CD8-positive, alpha-beta memory T cell (primary cell): Measurements from ENCODE around the gene PRR29. TPM values are rescaled to one million over a fixed set of nuclear protein-coding genes. Genes with fewer than 3 reads are reported as not detected.
"Not testable (repeated sequence)": the region's sequence is repeated elsewhere in the genome, so short reads cannot be mapped to it uniquely, and the experiment has no call there.

Source experiments
- CTCF ChIA-PET: fragments of 350-600 bp; sonication (Branson Sonifier 250); formaldehyde crosslinking; loops from one replicate; lab custom pipeline; 2021; ENCODE audit warnings: antibody characterized with exemption; lab: Charles Lee
- POLR2A ChIA-PET: fragments of 350-600 bp; sonication (Branson Sonifier 250); formaldehyde crosslinking; loops from one replicate; lab custom pipeline; 2021; ENCODE audit warnings: antibody characterized with exemption; lab: Charles Lee
- DNase-seq, 5 donors: peaks; one replicate each; pipeline versions ENCODE4 v3.0.0 to v3.0.0-alpha.2; 2020 to 2022; ENCODE audit warnings: mixed read lengths in 1 of 5
- H3K27ac ChIP-seq: one replicate; pipeline ENCODE4 v1.7.0; 2013; ENCODE audit warnings: low read depth, mild to moderate bottlenecking, low read length, moderate library complexity
- H3K27me3 ChIP-seq: 2 replicates; pipeline ENCODE4 v1.7.0; 2013; ENCODE audit warnings: low read length, mild to moderate bottlenecking; ENCODE audit not compliant: insufficient read depth, poor library complexity, severe bottlenecking
- H3K36me3 ChIP-seq: 2 replicates; pipeline ENCODE4 v1.7.0; 2013; ENCODE audit warnings: mild to moderate bottlenecking, low read length, moderate library complexity; ENCODE audit not compliant: insufficient read depth
- H3K4me1 ChIP-seq: 2 replicates; pipeline ENCODE4 v1.7.0; 2013; ENCODE audit warnings: mild to moderate bottlenecking, low read length, moderate library complexity; ENCODE audit not compliant: insufficient read depth
- H3K4me3 ChIP-seq: 2 replicates; pipeline ENCODE4 v1.7.0; 2013; ENCODE audit warnings: mild to moderate bottlenecking, low read length
- H3K9me3 ChIP-seq: 2 replicates; pipeline ENCODE4 v1.7.0; 2013; ENCODE audit warnings: mild to moderate bottlenecking, low read length
- H3K27ac Mint-ChIP-seq, 8 donors: one replicate each; pipeline ENCODE4 v1.8.0; 2020 to 2021; ENCODE audit warnings: mixed read lengths in 8 of 8, mild to moderate bottlenecking in 6 of 8, inconsistent platforms in 3 of 8, moderate library complexity in 3 of 8
- H3K27me3 Mint-ChIP-seq, 2 donors: one replicate each; pipeline ENCODE4 v1.8.0; 2020 to 2021; ENCODE audit warnings: mixed read lengths in 2 of 2, mild to moderate bottlenecking in 1 of 2, moderate library complexity in 1 of 2
- H3K36me3 Mint-ChIP-seq, 3 donors: one replicate each; pipeline ENCODE4 v1.8.0; 2020 to 2021; ENCODE audit warnings: mixed read lengths in 3 of 3, inconsistent platforms in 1 of 3, mild to moderate bottlenecking in 1 of 3
- H3K4me1 Mint-ChIP-seq, 3 donors: one replicate each; pipeline ENCODE4 v1.8.0; 2020 to 2021; ENCODE audit warnings: mixed read lengths in 3 of 3, inconsistent platforms in 1 of 3, mild to moderate bottlenecking in 1 of 3
- H3K4me3 Mint-ChIP-seq, 7 donors: one replicate each; pipeline ENCODE4 v1.8.0; 2020 to 2021; ENCODE audit warnings: mixed read lengths in 7 of 7, mild to moderate bottlenecking in 6 of 7, moderate library complexity in 4 of 7, inconsistent platforms in 2 of 7
- H3K9me3 Mint-ChIP-seq, 5 donors: one replicate each; pipeline ENCODE4 v1.8.0; 2020 to 2022; ENCODE audit warnings: mixed read lengths in 5 of 5, mild to moderate bottlenecking in 3 of 5, moderate library complexity in 2 of 5, inconsistent platforms in 1 of 5
- polyA plus RNA-seq: library from polyadenylated mRNA; unstranded; fragments of 300-500 nt; fragmentation: Illumina TruSeq; gene quantifications from one replicate; pipeline ENCODE4 v1.2.3, GENCODE V29; 2021
- total RNA-seq, 2 experiments: library from RNA; stranded (reverse); gene quantifications; one replicate each; pipeline ENCODE4 v1.2.3, GENCODE V29; 2021

The PRR29 gene
- total and polyA plus RNA-seq, 3 experiments from 2014 or later = 0.24 to 4.1 (median 0.51) TPM

DNA sequence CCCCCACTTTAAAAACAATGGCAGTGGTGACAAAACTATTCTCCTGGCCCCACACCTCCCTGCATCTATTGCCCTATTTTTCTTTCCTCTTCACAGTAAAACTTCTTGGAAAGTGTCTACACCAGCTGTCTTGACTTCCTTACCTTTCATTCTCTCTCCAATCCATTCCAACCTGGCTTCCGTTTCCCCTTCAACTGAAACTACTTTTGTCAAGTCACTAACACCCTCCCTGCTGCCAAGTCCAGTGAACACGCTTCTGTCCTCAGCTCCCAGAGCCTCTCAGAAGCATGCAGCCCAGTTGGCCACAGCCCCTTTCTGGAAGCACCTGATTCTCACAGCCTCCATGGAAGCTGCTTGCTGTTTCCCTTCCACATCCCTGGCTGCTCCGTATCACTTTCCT, 21.4 kb upstream of the PRR29 start:
- peaks cover 5 to 9% of the 10 kb centered on the region in 2 donors for H3K27me3 Mint-ChIP-seq
- H3K27ac ChIP-seq = no peak overlapping the region
- H3K27ac Mint-ChIP-seq = no peak overlapping the region
- DNase-seq = no peak
- H3K4me1 ChIP-seq = no peaks in the 10 kb centered on the region
- H3K4me1 Mint-ChIP-seq = peaks cover 0 to 4% (median 0%) of the 10 kb centered on the region in 3 donors
- ChIA-PET POLR2A (no interaction called here), CTCF (interaction anchor here (1.1 to 2.0 kb wide), 2 partner anchors 22 to 44 kb away, joined by 4 to 5 read pairs; partner anchors contain the start of genes ICAM2 and PRR29)
- no peaks in the 10 kb centered on the region for H3K36me3 ChIP-seq
- no peaks in the 10 kb centered on the region for H3K9me3 ChIP-seq
- no peak overlapping the region for H3K4me3 Mint-ChIP-seq
- H3K27me3 ChIP-seq = no peaks in the 10 kb centered on the region
- peaks cover 0 to 2% (median 0%) of the 10 kb centered on the region in 5 donors for H3K9me3 Mint-ChIP-seq
- H3K36me3 Mint-ChIP-seq = peaks cover 0 to 1% (median 0%) of the 10 kb centered on the region in 3 donors
- H3K4me3 ChIP-seq = no peak overlapping the region

DNA sequence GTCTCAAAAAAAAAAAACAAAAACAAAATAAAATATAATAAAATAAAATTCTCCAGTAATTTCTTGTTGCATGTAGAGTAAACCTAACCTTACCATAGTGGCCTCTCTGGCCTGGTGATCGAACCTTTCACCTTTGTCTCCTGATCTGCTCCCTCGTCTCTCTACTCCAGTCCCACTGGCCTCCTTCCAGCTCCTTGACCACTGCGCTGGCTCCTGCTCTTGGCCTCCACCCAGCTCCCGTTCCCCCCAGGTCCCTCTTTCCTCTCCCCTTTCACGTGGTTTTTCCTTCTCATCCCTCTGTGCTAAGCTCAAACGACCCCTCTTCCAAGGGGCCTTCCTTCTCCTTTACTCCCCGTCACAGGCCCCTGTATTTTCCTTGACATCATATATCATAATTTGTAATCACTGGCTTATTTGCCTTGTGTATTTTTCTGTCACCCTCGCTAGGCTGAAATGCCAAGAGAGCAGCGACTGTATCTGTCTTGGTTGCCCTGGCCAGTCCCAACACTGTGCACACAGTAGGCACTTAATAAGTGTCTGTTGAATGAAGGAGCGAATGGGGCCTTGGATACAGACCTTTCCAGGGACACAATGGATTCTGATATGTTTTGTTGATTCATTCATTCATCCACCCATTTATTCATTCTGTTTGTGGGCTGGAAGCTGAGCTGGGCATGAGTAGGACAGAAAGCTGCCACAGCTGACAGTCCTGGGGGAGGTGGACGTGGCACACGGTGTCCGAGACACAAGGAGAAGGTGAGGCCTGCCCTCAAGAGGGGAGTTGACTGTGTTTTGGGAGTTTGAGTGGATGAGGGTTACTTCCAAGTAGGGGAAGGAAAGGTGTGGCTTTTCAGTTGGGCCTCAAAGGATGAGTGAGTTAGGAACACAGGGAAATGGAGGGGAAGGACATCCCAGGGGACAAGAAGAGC, 19.6 kb upstream of the PRR29 start:
- Histone ChIP-seq H3K9me3 (no peaks in the 10 kb centered on the region), H3K4me3 (no peak overlapping the region), H3K27ac (no peak overlapping the region), H3K36me3 (no peaks in the 10 kb centered on the region), H3K4me1 (no peaks in the 10 kb centered on the region), H3K27me3 (no peaks in the 10 kb centered on the region)
- H3K36me3 Mint-ChIP-seq = peaks cover 0 to 11% (median 0%) of the 10 kb centered on the region in 3 donors
- no peak overlapping the region for H3K27ac Mint-ChIP-seq
- DNase-seq = no peak
- peaks cover 5 to 9% of the 10 kb centered on the region in 2 donors for H3K27me3 Mint-ChIP-seq
- ChIA-PET CTCF (interaction anchor here (0.9 to 2.0 kb wide), 5 partner anchors 32 to 59 kb away, joined by 3 to 7 read pairs (median 6); partner anchors contain the start of gene ICAM2), POLR2A (interaction anchor here (0.7 kb wide), 1 partner anchor 42 kb away, joined by 3 read pairs; the partner anchor contains the start of gene ICAM2)
- peaks cover 0 to 8% (median 6%) of the 10 kb centered on the region in 5 donors for H3K9me3 Mint-ChIP-seq
- H3K4me1 Mint-ChIP-seq = peaks cover 0 to 4% (median 0%) of the 10 kb centered on the region in 3 donors
- no peak overlapping the region for H3K4me3 Mint-ChIP-seq

DNA sequence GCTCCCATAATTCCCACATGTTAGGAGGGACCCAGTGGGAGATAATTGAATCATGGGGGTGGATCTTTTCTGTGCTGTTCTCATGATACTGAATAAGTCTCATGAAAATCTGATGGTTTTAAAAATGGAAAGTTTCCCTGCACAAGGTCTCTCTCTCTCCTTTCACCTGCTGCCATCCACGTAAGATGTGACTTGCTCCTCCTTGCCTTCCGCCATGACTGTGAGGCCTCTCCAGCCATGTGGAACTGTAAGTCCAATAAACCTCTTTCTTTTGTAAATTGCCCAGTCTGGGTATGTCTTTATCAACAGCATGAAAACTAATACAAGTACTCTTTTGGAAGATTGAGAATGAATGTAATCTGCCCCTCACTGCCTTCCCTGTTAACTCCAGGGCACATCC, 15.5 kb upstream of the PRR29 start:
- DNase-seq, H3K27ac ChIP-seq, H3K4me3 Mint-ChIP-seq, H3K36me3 ChIP-seq, POLR2A ChIA-PET, H3K4me3 ChIP-seq, H3K9me3 Mint-ChIP-seq, H3K9me3 ChIP-seq, H3K27me3 Mint-ChIP-seq, H3K27me3 ChIP-seq: not testable (repeated sequence)
- Mint-ChIP-seq H3K4me1 (peaks cover 17 to 19% (median 19%) of the 10 kb centered on the region in 3 donors), H3K36me3 (peaks cover 0 to 11% (median 0%) of the 10 kb centered on the region in 3 donors), H3K27ac (peak overlapping the region in 1 of 8 donors; percentile 59)
- H3K4me1 ChIP-seq = peaks cover 11% of the 10 kb centered on the region
- CTCF ChIA-PET = interaction anchor here (2.0 kb wide), 1 partner anchor 18 kb away, joined by 4 read pairs; no protein-coding TSS in a partner anchor

DNA sequence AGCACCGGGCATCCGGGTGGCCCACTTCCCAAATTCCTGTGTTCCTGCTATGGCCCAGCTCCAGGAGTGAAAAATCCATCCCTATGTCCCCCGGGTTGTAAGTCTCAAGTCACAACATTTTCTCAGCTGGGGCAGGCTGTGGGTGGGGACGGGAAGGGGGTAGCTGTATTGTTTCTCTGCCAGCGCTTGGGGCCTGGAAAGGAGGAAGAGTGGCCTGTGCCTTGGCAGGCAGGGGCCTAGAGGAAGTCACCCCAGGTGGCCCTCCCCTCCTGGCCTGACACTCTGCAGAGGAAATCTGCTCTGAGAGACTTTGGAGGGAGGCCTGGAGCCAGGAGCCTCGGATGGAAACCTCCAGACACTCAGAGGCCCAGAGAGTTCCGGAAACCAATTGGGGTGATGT, 14.8 kb upstream of the PRR29 start:
- Histone ChIP-seq H3K9me3 (no peaks in the 10 kb centered on the region), H3K27me3 (no peaks in the 10 kb centered on the region), H3K4me1 (peaks cover 11% of the 10 kb centered on the region), H3K36me3 (no peaks in the 10 kb centered on the region), H3K27ac (no peak overlapping the region), H3K4me3 (no peak overlapping the region)
- H3K9me3 Mint-ChIP-seq = peaks cover 0 to 8% (median 6%) of the 10 kb centered on the region in 5 donors
- ChIA-PET CTCF (interaction anchor here (0.9 to 3.4 kb wide), 3 partner anchors 19 to 64 kb away, joined by 4 to 14 read pairs (median 6); no protein-coding TSS in a partner anchor), POLR2A (no interaction called here)
- peaks cover 0 to 11% (median 0%) of the 10 kb centered on the region in 3 donors for H3K36me3 Mint-ChIP-seq
- H3K4me1 Mint-ChIP-seq = peaks cover 17 to 21% (median 21%) of the 10 kb centered on the region in 3 donors
- DNase-seq = no peak
- no peak overlapping the region for H3K4me3 Mint-ChIP-seq
- no peaks in the 10 kb centered on the region for H3K27me3 Mint-ChIP-seq
- no peak overlapping the region for H3K27ac Mint-ChIP-seq

DNA sequence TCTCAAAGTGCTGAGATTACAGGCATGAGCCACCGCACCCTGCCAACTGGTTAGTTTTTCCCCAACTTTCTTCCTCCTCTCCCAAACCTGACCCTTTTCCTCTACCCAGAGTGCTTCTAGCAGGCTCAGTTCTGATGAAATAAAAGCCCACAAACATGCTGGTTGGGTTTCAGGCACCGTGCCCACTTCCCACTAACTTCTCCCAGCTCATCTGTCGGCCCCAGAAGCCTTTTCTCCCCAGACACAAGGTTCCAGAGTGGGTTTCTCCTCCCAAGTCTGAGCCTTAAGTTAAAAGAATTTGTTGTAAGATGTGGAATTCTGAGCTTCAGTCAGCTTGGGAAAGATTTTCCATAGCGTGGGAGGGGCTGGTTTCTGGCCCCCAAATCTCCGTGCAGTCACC, 13.9 kb upstream of the PRR29 start:
- Histone ChIP-seq H3K4me1 (peaks cover 11% of the 10 kb centered on the region), H3K36me3 (no peaks in the 10 kb centered on the region), H3K4me3 (no peak overlapping the region), H3K27me3 (no peaks in the 10 kb centered on the region), H3K9me3 (no peaks in the 10 kb centered on the region), H3K27ac (no peak overlapping the region)
- Mint-ChIP-seq H3K36me3 (peaks cover 0 to 11% (median 0%) of the 10 kb centered on the region in 3 donors), H3K4me3 (no peak overlapping the region), H3K27ac (peak overlapping the region in 1 of 8 donors; percentile 69), H3K4me1 (peaks cover 17 to 21% (median 21%) of the 10 kb centered on the region in 3 donors), H3K9me3 (peaks cover 0 to 8% (median 6%) of the 10 kb centered on the region in 5 donors), H3K27me3 (no peaks in the 10 kb centered on the region)
- ChIA-PET POLR2A (interaction anchor here (0.6 kb wide), 1 partner anchor 36 kb away, joined by 3 read pairs; the partner anchor contains the start of gene ICAM2), CTCF (interaction anchor here (0.9 to 4.2 kb wide), 7 partner anchors 23 to 150 kb away, joined by 3 to 15 read pairs (median 9); no protein-coding TSS in a partner anchor)
- no peak for DNase-seq

DNA sequence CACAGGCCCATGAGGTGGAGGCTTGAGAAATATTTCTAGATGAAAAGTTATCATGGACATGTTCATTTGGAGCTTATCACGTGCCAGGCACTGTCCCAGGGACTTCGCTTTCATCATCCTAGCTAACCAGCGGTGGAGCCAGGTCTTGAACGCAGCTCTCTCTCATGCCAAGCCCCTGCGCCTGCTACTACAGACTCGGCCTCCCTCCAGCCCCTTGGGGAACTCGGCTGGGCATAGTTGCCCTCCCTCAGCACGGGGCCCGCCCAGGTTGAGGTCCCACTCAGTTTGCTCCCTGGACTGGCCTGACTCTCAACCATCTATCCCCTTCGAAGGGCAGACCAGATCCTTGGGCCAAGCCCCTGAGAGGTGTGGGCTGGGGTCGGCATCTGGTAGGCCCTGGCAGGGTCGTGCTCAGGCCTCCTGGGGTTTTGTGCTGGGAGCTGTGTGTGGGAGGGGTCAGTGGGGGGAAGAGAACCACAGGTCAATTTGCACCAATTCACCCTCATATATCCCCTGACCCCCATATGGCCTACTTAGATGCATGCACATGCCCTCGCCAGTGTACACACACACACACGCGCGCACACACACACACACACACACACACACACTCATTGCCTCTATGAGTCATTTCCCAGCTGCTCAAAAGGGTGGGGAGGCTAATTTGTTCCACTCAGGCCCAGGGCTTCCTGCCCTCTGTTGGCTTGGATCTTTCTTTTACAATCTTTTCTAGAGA, 13.3 kb upstream of the PRR29 start:
- no peaks in the 10 kb centered on the region for H3K27me3 Mint-ChIP-seq
- peaks cover 0 to 11% (median 0%) of the 10 kb centered on the region in 3 donors for H3K36me3 Mint-ChIP-seq
- peak overlapping the region in 6 of 7 donors; percentile 3 to 61 (median 30) for H3K4me3 Mint-ChIP-seq
- peaks cover 0 to 8% (median 6%) of the 10 kb centered on the region in 5 donors for H3K9me3 Mint-ChIP-seq
- Histone ChIP-seq H3K4me1 (peaks cover 11% of the 10 kb centered on the region), H3K36me3 (no peaks in the 10 kb centered on the region), H3K9me3 (no peaks in the 10 kb centered on the region), H3K27ac (no peak overlapping the region), H3K27me3 (no peaks in the 10 kb centered on the region), H3K4me3 (no peak overlapping the region)
- ChIA-PET POLR2A (interaction anchor here (0.6 kb wide), 2 partner anchors 36 kb away, joined by 3 read pairs; partner anchors contain the start of gene ICAM2), CTCF (interaction anchor here (0.8 to 4.2 kb wide), 11 partner anchors 9 to 149 kb away, joined by 3 to 18 read pairs (median 5); partner anchors contain the start of genes GH1 and ICAM2)
- DNase-seq = peak in 4 of 5 donors; percentile 51 to 64 (median 59)
- H3K27ac Mint-ChIP-seq = peak overlapping the region; percentile 61 to 78 (median 75)
- H3K4me1 Mint-ChIP-seq = peaks cover 20 to 26% (median 24%) of the 10 kb centered on the region in 3 donors
